GM12874 (cell line): ENCODE data around the gene CA5B.

Experiments
- CTCF ChIP-seq: IDR thresholded peaks from 2 replicates; pipeline ENCODE4 v1.5.1; 2011; ENCODE audit warnings: low read depth, mild to moderate bottlenecking, control low read depth, low read length, moderate library complexity; ENCODE audit not compliant: insufficient read depth

Gene CA5B

GRCh38 chrX:15745179-15745578 lies 7.1 kb downstream of the CA5B start:
- TF ChIP-seq CTCF, result no peak

- TF ChIP-seq CTCF, result no peak
These were observed 9.6 kb downstream of the CA5B start for GRCh38 chrX:15747626-15748173.

DNA sequence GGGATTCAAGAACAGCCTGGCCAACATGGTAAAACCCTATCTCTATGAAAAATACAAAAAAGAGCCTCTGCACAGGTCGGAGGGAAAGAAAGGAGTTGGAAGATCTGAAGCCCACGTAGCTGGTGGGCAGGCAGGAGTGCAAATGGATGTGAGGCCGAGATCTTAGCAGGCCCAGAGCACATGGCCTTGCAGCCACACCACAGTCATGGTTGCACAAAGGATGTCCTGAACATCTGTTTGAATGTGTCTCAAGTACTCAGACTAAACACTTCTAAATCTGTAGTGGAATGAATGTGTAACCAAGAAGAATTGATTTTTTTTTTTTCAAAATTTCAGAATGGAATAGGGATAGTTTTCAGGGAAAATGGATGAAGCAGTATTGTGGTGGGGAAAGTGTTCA lies 10.8 kb downstream of the CA5B start:
- TF ChIP-seq CTCF, result no peak

DNA sequence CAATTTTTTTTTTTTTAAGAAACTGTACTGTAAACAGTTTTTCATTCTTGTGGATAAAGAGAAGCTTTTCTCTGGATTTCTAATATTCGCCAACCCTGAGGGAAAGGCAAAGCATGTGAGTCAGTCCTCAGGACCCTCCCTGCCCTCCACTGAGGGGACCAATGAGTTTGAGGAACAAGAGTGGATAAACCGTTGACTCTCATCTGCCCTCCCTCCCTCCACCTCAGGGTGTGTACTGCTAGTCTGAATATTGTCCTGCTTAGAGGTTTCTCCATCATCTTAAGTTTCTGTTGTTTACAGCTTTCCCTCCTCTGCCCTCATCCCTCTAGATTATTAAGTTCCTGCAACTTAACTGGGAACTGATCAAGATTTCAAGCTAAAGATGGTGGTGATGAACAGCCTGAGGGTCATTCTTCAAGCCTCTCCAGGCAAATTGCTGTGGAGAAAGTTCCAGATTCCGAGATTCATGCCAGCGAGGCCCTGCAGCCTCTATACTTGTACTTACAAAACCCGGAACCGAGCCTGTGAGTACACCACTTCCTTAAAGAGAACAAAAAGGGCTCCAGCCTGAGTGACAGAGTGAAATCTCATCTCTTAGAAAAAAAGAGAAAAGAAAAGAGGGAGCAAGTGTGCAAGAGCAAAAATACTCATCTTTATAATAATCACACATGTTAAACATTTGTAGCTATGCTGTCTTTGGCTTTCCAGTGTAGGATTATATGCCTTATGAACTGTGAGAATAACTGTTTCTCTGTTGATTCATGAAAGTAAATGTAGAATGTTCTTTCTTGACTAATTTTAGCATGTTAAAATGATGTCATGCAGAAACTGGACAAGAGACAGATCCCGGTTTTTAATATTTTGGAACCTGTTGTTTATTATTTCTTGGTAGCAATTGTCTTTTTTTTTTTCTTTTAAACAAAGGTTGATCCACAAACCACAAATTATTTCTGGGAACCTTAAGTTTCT lies 11.9 kb downstream of the CA5B start:
- no peak for TF ChIP-seq CTCF

DNA sequence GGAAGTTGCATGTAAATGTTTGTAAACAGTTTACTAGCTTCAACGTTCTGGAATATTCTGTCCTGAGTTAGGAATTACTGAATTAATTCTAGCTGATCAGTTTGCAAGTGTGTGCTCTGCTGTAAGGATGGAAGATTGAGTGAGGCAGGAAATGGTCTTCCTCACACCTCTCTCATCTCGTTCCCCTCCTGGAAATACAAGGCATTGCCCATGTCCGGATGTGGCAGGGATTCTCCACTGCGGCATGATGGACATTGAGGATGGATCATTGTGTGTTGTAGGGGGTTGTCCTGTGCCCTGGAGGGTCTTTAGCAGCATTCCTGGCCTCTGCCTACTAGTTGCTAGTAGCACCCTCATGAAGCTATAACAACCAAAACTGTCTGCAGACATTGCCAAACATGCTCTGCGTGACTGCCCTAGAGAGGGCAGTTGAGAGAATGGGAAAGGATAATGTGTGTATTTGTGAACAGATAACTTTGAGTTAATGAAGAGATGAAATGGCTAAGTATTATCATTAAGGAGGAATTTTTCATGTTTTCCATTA lies 12.6 kb downstream of the CA5B start:
- TF ChIP-seq CTCF, result no peak

DNA sequence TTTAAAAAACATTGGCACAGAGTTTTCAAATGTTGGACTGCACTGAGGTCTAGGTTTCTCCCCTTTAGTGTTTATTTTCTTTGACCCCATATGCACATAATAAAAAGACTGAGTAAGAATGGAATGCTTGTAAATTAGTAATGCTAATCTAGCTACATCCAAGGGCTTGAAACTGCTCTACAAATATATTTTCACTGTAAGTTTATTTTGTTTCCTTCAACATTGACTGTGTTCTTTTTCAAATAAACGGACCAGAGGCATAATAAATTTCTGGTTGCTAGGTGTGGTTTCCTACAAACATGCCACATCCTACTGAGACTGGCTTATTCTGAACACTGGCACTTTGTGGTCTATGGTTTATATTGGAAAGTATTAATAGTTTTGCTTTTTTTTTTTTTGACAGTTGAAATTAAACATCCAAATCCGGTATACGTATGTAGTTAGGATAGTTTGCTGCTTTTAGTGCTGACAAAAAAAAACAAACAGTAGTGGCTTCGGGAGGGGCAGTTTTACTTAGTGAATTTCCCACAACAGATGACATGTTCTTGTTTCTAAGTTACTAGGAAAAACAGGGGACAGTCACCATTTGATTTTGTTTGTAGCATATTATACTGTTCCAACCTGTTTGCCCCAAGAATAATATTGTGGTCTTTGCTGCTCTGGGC lies 13.2 kb downstream of the CA5B start:
- no peak for TF ChIP-seq CTCF

- TF ChIP-seq CTCF, result no peak
These were observed 17.0 kb downstream of the CA5B start for GRCh38 chrX:15755091-15755490.
